Osteocyte (in vitro differentiated cells): ENCODE measurements around the gene FGF1. TPM values are rescaled to one million over a fixed set of nuclear protein-coding genes. Genes with fewer than 3 reads are reported as not detected.

ENCODE experiments used
- DNase-seq: peaks from one replicate; pipeline ENCODE4 v3.0.0; 2021; ENCODE audit warnings: mixed read lengths; ENCODE audit not compliant: unreplicated experiment; ENCODE audit errors: extremely low spot score
- H3K27ac Mint-ChIP-seq: one replicate; pipeline ENCODE4 v1.8.0; 2021; ENCODE audit warnings: mild to moderate bottlenecking, mixed read lengths; ENCODE audit not compliant: unreplicated experiment
- H3K27me3 Mint-ChIP-seq: one replicate; pipeline ENCODE4 v1.8.0; 2021; ENCODE audit warnings: mixed read lengths; ENCODE audit not compliant: unreplicated experiment
- H3K36me3 Mint-ChIP-seq: one replicate; pipeline ENCODE4 v1.8.0; 2021; ENCODE audit warnings: mixed read lengths; ENCODE audit not compliant: unreplicated experiment
- H3K4me1 Mint-ChIP-seq: one replicate; pipeline ENCODE4 v1.8.0; 2021; ENCODE audit warnings: mixed read lengths; ENCODE audit not compliant: unreplicated experiment
- H3K4me3 Mint-ChIP-seq: one replicate; pipeline ENCODE4 v1.8.0; 2021; ENCODE audit warnings: mild to moderate bottlenecking, moderate library complexity, mixed read lengths; ENCODE audit not compliant: unreplicated experiment
- H3K9me3 Mint-ChIP-seq: one replicate; pipeline ENCODE4 v1.8.0; 2021; ENCODE audit warnings: mixed read lengths; ENCODE audit not compliant: unreplicated experiment
- CTCF ChIP-seq: fragments of 200-600 bp; sonication (generic); IDR thresholded peaks from 2 replicates; pipeline ENCODE4 v1.5.0; 2021; ENCODE audit warnings: antibody characterized with exemption, mild to moderate bottlenecking, moderate library complexity
- total RNA-seq: library from RNA; stranded (reverse); gene quantifications from 2 replicates; pipeline ENCODE4 v1.2.1, GENCODE V29; 2021

FGF1 gene
- total RNA-seq, 1 donor from 2014 or later, result 1.5 TPM

DNA sequence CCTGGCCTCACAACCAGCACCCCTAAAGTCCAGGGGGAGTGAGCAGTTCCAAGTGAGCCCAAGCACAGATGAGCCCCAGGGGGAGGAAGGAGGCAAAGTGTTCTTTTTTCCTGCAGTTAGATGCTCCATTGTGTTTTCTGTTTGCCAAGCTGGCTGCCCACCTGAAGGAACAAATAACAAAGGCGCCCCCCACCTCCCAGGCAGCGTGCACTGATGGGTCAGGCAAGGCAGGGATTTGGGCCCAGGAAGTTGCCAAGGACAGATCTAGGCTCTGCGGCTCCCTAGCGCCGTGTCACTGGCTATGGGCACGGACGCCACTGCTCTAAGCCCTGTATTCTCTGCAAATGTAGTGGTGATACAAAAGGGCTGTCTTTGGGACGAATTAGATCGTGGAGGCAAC, 21.8 kb downstream of the FGF1 start:
- Mint-ChIP-seq H3K4me1 (peaks cover 3% of the 10 kb centered on the region), H3K36me3 (no peaks in the 10 kb centered on the region), H3K9me3 (no peaks in the 10 kb centered on the region), H3K4me3 (no peak overlapping the region), H3K27ac (no peak overlapping the region), H3K27me3 (no peaks in the 10 kb centered on the region)
- no peak for DNase-seq
- no peak for TF ChIP-seq CTCF

- Mint-ChIP-seq H3K9me3 (no peaks in the 10 kb centered on the region), H3K4me1 (peaks cover 3% of the 10 kb centered on the region), H3K36me3 (no peaks in the 10 kb centered on the region), H3K4me3 (no peak overlapping the region), H3K27me3 (no peaks in the 10 kb centered on the region), H3K27ac (no peak overlapping the region)
- DNase-seq, result no peak
- TF ChIP-seq CTCF, result no peak
These were observed 22.6 kb downstream of the FGF1 start for GRCh38 chr5:142663246-142663645.

DNA sequence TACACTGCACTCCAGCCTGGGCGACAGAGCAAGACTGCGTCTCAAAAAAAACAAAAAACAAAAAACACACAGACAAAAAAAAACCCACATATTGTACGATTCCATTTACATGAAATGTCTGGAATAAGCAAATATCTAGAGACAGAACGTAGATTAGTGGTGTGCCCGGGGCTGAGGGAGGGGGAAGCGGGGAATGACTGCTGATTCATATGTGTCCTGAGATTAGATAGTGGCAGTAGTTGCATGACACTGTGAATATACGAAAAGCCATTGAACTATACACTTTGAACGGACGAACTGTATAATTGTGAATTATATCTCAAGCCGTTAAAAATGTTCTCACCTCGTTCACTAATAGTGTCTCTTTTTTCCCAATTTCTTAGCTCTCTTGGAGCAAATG, 23.9 kb downstream of the FGF1 start:
- H3K27me3 Mint-ChIP-seq, result peaks cover 8% of the 10 kb centered on the region
- TF ChIP-seq CTCF, result no peak
- peaks cover 3% of the 10 kb centered on the region for H3K4me1 Mint-ChIP-seq
- no peak overlapping the region for H3K27ac Mint-ChIP-seq
- no peak for DNase-seq
- H3K36me3 Mint-ChIP-seq, result no peaks in the 10 kb centered on the region
- no peak overlapping the region for H3K4me3 Mint-ChIP-seq
- no peaks in the 10 kb centered on the region for H3K9me3 Mint-ChIP-seq

GRCh38 chr5:142661143-142661542, 24.7 kb downstream of the FGF1 start:
- no peak for TF ChIP-seq CTCF
- DNase-seq, result no peak
- no peaks in the 10 kb centered on the region for H3K9me3 Mint-ChIP-seq
- no peaks in the 10 kb centered on the region for H3K4me1 Mint-ChIP-seq
- H3K4me3 Mint-ChIP-seq, result no peak overlapping the region
- H3K36me3 Mint-ChIP-seq, result no peaks in the 10 kb centered on the region
- H3K27ac Mint-ChIP-seq, result no peak overlapping the region
- peaks cover 8% of the 10 kb centered on the region for H3K27me3 Mint-ChIP-seq

DNA sequence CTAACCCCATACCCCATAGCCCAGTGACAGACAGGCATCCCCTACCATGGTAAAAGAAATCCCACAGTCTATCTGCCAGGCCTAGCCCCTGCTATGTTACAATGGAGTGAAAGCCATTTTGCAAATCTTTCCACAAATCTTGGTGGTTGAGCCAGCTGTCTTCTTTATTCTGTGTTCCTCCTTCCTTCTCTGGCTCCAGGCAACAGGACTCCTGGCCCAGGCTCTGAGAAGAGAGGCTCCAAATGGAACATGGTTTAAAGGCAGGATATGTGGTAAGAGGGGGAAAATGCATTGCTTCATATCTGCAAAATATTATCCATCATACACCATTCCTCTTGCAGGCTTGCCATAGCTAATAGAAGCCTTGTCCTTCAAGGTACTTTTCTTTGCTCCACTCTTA, 25.2 kb downstream of the FGF1 start:
- Mint-ChIP-seq H3K27me3 (peaks cover 8% of the 10 kb centered on the region), H3K4me1 (peaks cover 1% of the 10 kb centered on the region), H3K9me3 (no peaks in the 10 kb centered on the region), H3K4me3 (no peak overlapping the region), H3K36me3 (no peaks in the 10 kb centered on the region), H3K27ac (no peak overlapping the region)
- no peak for DNase-seq
- TF ChIP-seq CTCF, result no peak
